ENCODE results near the gene CHD2.
"Not testable (repeated sequence)": the region's sequence is repeated elsewhere in the genome, so short reads cannot be mapped to it uniquely, and the experiment has no call there.

Gene CHD2

GRCh38 chr15:93048759-93049161 lies 148.6 kb downstream of the CHD2 start:
- no peak for DNase-seq (ENCODE audit: low read depth in 2 of 2)

DNA sequence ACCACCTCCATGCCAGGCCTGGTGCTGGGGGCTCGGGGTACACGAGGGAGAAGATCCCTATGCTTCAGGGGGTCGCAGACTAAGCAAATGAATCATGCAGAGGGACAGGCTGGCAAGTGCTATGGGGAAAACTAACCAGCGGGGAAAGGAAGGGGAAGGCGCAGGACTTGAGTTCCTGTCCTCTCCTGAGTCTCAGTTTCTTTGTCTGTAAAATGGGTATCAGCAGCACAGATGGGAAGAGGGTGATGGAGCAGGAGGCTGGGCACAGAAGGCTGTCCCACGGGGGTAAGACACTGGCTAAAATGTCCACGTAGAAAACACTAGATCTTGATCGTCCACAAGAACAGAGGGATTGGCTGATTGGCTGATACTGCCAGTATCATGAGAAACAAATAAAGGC lies 149.1 kb downstream of the CHD2 start:
- DNase-seq (ENCODE audit: low read depth in 2 of 2) = no peak

DNA sequence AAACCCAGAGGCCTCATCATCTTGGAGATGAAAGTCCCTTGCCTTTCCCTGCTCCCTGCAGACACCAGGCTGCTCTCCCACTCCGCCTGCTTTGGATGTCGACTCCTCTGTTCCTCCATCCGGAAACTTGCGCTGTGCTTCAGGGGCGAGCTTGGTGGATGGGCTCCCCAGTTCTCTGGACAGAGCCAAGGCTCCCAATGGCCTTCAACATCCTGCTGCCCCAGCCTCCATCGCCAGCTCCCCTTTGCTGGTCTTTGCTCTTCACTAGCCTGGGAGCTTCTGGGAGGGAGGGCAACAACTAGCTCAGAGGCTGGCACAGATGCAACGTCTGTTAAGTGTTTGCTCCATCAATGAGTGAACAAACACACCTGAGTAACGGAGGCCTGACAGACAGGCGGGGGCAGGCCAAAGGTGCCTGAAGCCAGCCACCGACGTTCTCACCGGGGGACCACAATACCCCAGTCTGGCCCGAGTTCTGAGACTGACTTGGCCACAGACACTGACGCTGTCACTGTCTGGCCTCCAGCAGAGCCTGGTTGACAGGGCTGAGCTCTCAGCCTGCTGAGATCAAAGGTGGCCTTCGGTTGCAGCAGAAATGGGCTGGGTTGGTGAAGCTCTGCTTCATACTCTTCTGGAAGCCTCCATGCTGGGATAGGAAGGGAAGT lies 149.9 kb downstream of the CHD2 start:
- DNase-seq (ENCODE audit: low read depth in 2 of 2) = no peak

DNA sequence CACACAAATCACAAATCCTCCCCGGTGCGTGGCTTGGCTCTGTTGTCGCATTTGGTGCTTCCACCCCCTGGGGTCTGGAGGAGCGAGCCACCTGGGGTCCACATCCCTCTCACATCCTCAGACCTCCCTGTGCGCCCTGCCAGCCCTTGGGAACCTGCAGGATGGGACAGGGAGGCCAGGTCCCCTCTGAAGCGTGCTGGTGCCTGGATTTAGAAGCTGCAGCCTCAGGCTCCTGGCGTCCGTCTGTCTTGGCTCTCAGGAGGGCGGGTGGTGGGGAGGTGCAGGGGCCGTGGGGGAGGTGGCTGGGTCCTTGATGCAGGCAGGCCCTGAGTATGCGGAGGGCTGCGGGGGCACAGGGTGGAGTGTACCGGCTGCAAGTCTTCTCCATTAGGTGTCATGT lies 150.5 kb downstream of the CHD2 start:
- DNase-seq (ENCODE audit: low read depth in 2 of 2) = no peak

DNA sequence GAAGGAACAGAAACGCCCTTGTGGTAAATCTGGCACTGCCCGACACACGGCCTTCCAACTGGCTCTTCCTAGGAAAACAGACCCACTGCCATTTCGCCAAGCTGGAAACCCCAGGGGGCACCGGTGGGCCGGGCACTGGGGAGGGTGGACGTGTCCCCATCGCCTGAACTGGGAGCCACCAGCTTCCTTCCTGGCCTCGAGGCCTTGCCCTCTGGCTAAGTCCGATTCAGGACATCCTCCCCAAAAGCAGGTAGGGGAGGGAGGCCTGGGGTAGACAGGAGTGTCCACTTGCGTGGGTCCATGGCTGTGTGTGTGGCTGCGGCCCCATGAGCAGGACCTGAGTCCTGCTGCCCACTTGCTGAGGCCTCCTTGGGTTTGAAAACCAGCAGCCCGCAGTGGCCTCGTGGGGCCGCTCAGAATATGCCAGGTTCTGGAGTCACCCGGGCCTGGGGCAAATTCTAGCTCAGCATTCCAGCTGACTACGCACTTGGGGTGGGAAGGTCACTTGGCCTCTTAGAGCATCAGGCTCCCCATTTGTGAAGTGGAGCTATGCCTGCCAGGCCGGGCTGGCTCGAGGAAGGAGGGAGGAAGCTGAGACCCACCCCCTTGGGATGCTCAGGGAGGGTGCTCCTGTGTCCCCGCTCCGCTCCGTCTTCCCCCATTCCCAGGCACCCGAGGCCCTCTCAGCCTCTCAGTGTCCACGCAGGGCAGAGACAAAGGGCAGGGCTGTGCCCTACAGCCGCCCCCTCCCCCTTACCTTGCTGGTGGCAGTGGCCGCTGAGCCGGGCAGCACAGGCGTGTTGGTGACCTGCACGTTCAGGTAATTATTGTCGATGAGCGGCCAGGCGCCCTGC lies 151.3 kb downstream of the CHD2 start:
- no peak for DNase-seq (ENCODE audit: low read depth in 2 of 2)

- DNase-seq (ENCODE audit: low read depth in 2 of 2) = no peak
Observed at GRCh38 chr15:93052090-93052879, 152.2 kb downstream of the CHD2 start.

DNA sequence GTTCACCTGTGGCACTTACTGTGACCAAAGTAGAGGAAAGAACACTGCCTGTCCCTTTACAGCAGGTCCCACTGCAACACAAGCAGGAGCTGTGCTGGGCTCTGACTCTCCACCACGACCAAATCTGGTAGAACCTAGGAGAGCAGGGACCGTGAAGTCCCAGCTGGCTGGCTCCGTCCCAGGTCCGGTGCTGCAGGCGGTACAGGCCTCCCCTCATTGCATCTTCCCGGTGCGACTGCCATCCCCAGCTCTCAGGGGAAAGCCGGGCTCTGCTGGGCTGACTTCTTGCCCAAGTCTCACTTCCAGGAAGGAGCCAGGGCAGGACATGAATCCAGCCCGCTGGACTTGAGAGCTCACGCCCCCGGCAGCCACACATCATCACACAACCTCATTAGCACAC lies 155.1 kb downstream of the CHD2 start:
- DNase-seq (ENCODE audit: low read depth in 2 of 2) = no peak

DNA sequence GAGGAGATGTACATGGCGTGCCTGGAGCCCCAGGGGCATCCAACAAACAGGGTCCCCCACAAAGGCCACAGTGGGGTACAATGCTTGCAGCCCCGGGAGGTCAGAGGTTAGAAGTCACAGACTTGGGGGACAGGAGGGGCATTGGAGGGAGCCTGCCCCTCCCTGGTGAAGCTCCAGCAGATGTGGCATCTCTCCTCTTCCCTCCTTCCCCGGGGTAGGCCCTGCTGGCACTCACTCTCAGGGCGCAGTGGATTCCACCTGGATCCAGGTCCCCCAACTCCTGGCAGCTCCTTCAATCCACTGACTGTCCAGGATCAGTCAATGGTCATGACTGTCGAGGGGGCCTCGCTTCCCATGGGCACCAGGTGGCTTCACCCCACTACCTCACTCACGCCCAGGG lies 156.7 kb downstream of the CHD2 start:
- DNase-seq (ENCODE audit: low read depth in 2 of 2) = no peak

GRCh38 chr15:93057618-93058017 lies 157.5 kb downstream of the CHD2 start:
- no peak for DNase-seq (ENCODE audit: low read depth in 2 of 2)

- no peak for DNase-seq (ENCODE audit: low read depth in 2 of 2)
Observed at GRCh38 chr15:93058128-93058527, 158.0 kb downstream of the CHD2 start.

GRCh38 chr15:93058904-93059427 lies 158.8 kb downstream of the CHD2 start:
- DNase-seq (ENCODE audit: low read depth in 2 of 2) = no peak

- DNase-seq (ENCODE audit: low read depth in 2 of 2) = no peak
Observed at GRCh38 chr15:93059442-93059841, 159.3 kb downstream of the CHD2 start.

GRCh38 chr15:93060336-93061248 lies 160.5 kb downstream of the CHD2 start:
- no peak for DNase-seq (ENCODE audit: low read depth in 2 of 2)

DNA sequence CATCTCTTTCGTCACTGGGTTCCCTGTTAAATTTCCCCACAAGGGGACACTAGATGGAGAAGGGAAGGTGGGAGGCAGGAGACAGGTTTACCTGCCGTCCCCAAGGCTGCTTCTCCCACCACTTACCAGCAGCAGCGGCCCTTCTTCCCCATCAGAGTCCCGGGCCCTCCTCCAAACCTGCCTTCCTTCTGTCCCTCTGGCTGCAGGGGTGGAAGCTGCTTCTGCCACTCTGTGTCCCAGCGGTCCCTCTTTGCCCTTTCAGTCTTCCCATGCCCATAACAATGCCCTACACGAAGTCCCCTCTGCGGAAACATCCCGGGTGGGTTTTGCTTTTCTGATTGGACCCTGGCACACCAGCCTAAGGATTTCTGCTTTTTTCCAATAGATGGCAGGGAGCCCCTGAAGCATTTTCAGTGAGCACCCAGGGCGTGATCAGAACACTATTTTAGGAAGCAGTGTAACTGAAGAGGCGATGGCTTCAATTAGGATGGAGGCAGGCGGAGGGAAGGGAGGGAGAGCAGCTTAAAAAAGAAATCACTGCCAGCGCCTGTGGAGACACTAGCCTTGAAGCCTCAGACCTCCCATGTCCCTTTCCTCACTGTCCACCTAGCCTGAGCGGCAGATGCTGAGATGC lies 162.6 kb downstream of the CHD2 start:
- DNase-seq (ENCODE audit: low read depth in 2 of 2) = not testable (repeated sequence)

DNA sequence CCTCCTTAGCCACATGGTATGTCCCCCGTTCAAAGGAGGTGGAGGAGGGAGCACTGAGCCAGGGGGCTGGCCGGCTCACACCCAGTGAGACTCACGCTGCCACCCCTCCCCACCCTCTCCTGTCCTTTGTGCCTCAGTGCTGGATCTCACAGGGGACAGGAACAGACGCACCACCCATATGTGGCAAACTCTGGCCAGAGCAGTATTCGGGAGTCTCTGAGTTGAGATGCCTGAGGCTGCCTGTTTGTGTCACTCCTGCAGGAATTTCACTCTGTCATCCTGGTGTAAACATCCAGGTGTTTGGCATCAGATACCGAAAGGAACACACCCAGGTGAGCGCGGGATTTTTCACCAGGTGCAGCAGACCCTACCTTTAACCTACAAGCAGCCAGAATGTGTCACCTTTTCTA lies 163.1 kb downstream of the CHD2 start:
- no peak for DNase-seq (ENCODE audit: low read depth in 2 of 2)

DNA sequence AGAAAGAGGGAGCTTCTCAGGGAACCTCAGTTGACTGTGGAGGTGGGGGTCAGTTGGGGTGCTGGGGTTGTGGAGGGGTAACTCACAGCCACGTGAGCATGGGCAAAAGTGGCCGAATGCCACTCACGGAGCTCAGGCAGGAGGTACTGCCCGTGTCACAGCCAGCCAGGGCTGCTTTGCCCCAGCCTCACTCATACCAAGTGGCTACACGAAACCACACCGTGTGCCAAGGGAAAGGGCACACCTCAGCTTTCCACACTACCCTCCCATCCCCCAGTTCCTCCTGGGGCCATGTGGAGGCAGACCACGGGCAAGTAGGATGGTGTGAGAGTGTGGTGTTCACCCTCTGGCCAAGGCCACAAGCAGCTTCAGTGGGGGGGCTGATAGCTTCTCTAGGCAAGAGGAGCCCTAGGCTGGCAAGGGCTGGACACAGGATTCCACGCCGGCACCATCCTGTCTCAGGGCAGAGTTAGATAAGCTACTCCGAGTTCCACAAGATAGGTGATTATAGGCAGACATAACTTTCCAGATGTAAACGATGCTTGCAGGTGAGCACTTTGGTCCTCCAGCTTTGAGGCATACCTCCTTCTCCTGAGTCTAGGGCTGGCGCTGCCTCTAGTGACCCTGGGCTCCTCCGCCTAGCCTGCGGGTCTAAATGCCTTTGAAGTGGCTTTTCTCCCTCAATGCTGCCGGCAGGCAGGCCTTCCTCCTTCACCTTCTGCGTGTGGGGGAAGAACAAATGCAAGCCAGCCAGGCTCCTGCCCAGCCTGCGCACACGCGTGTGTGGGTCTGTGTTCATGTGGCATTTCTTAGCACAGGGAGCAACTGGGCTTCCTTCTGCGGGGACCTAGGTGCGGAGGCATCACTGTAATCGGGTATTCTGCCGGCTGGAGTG lies 163.9 kb downstream of the CHD2 start:
- DNase-seq (ENCODE audit: low read depth in 2 of 2) = no peak

GRCh38 chr15:93065641-93066045 lies 165.5 kb downstream of the CHD2 start:
- DNase-seq (ENCODE audit: low read depth in 2 of 2) = no peak

GRCh38 chr15:93066224-93066681 lies 166.1 kb downstream of the CHD2 start:
- no peak for DNase-seq (ENCODE audit: low read depth in 2 of 2)

DNA sequence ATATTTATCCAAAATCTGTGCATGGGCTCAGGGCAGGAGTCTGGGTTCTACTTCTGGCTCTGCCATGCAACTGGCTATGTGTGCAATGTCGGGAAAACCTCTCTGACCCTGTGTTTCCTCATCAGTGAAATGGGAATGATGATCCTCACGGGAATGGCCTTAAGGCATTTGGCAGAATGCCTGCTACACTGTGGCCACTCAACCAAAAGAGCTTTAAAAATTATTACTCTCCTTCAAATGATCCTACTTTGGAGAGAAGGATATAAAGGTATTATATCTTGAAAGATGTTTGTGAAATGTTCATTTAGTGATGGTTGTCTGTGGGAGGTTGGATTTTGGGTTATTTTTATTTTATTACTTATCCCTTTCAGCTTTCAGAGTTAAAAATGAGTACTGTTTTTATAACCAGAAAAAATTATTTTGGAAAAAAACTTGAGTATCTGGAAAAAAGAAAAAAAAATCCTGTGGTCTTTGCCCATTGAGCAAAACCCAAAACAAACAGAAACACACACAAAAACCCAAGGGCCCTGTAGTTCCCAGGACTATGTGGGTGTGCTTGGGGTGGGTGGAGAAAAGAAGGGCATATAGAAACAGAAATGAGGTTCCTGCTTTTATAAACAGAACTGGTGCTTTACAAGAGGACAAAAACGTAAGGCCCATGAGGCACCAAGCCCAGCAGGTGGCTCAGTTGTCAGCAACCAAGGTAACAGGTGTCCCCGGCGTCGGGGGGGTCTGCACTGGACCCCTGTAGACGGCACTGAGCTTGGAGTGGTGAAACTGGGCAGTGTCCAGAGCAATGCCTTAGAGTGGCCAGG lies 166.9 kb downstream of the CHD2 start:
- DNase-seq (ENCODE audit: low read depth in 2 of 2) = no peak
